ENCODE results near the gene DPPA5. TPM values are rescaled to one million over a fixed set of nuclear protein-coding genes. Genes with fewer than 3 reads are reported as not detected.

DPPA5 gene
- polyA plus RNA-seq, 1 donor (not counting 4 experiments of a cell fraction or from before 2014, with no cell fraction given), result not detected

- dilution Hi-C loops (cut with MboI; ENCODE audit: extremely low pct_ligation_motif_present, low sequenced_read_pairs), result no loop called here
- Histone ChIP-seq H3K4me3 (ENCODE audit: control insufficient read depth in 2 of 3, extremely low read depth in 1 of 3, insufficient read depth in 2 of 3, low read depth in 1 of 3, low read length in 3 of 3) (no peak overlapping the region), H3K9me3 (ENCODE audit: control insufficient read depth, low read depth, low read length) (no peaks in the 10 kb centered on the region), H3K79me2 (ENCODE audit: control insufficient read depth, insufficient read depth, low read length) (no peaks in the 10 kb centered on the region), H3K9ac (ENCODE audit: control insufficient read depth, extremely low read depth, insufficient read depth, low read length) (no peak overlapping the region), H3K9me1 (ENCODE audit: control insufficient read depth, extremely low read depth, insufficient read depth, low read length) (peaks cover 2% of the 10 kb centered on the region), H3K4me2 (ENCODE audit: control insufficient read depth, extremely low read depth, insufficient read depth, low read depth, low read length) (no peak overlapping the region), H4K20me1 (ENCODE audit: control insufficient read depth, extremely low read depth, insufficient read depth, low read length) (no peaks in the 10 kb centered on the region), H2AFZ (ENCODE audit: control insufficient read depth, low read length) (no peak overlapping the region), H3K27ac (ENCODE audit: control insufficient read depth, insufficient read depth, low read length) (no peak overlapping the region), H3K4me1 (ENCODE audit: control insufficient read depth, extremely low read depth, insufficient read depth, low read length) (no peaks in the 10 kb centered on the region), H3K36me3 (ENCODE audit: control insufficient read depth in 2 of 2, extremely low read depth in 1 of 2, insufficient read depth in 2 of 2, low read length in 2 of 2) (no peaks in the 10 kb centered on the region), H3K27me3 (ENCODE audit: control insufficient read depth, extremely low read depth, insufficient read depth, low read length) (no peaks in the 10 kb centered on the region)
- FAIRE-seq (no peak), DNase-seq (ENCODE audit: low read depth, low spot score) (no peak)
- TF ChIP-seq EZH2 (IDR thresholded peaks at IDR 0.05; ENCODE audit: low read length), result no peak
- TF ChIP-seq, protein P1, sequence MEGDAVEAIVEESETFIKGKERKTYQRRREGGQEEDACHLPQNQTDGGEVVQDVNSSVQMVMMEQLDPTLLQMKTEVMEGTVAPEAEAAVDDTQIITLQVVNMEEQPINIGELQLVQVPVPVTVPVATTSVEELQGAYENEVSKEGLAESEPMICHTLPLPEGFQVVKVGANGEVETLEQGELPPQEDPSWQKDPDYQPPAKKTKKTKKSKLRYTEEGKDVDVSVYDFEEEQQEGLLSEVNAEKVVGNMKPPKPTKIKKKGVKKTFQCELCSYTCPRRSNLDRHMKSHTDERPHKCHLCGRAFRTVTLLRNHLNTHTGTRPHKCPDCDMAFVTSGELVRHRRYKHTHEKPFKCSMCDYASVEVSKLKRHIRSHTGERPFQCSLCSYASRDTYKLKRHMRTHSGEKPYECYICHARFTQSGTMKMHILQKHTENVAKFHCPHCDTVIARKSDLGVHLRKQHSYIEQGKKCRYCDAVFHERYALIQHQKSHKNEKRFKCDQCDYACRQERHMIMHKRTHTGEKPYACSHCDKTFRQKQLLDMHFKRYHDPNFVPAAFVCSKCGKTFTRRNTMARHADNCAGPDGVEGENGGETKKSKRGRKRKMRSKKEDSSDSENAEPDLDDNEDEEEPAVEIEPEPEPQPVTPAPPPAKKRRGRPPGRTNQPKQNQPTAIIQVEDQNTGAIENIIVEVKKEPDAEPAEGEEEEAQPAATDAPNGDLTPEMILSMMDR (optimal IDR thresholded peaks at IDR 0.05 in 1 of 3, IDR thresholded peaks at IDR 0.05 in 1 of 3, conservative IDR thresholded peaks at IDR 0.05 in 1 of 3; ENCODE audit: extremely low read depth in 1 of 3, insufficient read depth in 2 of 3, low read length in 3 of 3), result no peak
Observed at GRCh38 chr6:73369157-73369556, 15.1 kb upstream of the DPPA5 start.

DNA sequence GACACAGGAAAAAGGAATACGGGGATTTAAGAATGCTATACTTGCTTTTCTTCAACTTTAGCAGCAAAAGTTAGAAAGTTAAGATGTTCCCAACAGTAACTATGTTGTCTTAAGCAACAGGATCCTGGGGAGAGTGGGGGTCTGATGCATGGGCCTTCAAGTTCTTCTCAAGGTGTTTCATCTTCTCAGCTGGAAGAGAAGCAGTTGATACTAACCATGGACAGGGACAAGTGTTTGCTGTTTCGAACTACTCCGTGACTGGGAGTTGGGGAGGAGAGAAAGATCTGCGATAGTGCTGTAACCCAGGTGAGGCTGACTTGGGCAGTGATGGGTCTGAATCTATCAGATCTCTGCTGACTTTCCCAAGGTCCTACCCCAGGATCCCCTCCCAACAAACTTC lies 14.6 kb upstream of the DPPA5 start:
- H3K9me1 ChIP-seq (ENCODE audit: control insufficient read depth, extremely low read depth, insufficient read depth, low read length), result peaks cover 2% of the 10 kb centered on the region
- H3K36me3 ChIP-seq (ENCODE audit: control insufficient read depth in 2 of 2, extremely low read depth in 1 of 2, insufficient read depth in 2 of 2, low read length in 2 of 2), result no peaks in the 10 kb centered on the region
- no peak for DNase-seq (ENCODE audit: low read depth, low spot score)
- no peak overlapping the region for H2AFZ ChIP-seq (ENCODE audit: control insufficient read depth, low read length)
- no peaks in the 10 kb centered on the region for H3K4me1 ChIP-seq (ENCODE audit: control insufficient read depth, extremely low read depth, insufficient read depth, low read length)
- H3K79me2 ChIP-seq (ENCODE audit: control insufficient read depth, insufficient read depth, low read length), result no peaks in the 10 kb centered on the region
- H3K9me3 ChIP-seq (ENCODE audit: control insufficient read depth, low read depth, low read length), result no peaks in the 10 kb centered on the region
- TF ChIP-seq, protein P1 (optimal IDR thresholded peaks at IDR 0.05 in 1 of 3, IDR thresholded peaks at IDR 0.05 in 1 of 3, conservative IDR thresholded peaks at IDR 0.05 in 1 of 3; ENCODE audit: extremely low read depth in 1 of 3, insufficient read depth in 2 of 3, low read length in 3 of 3), result no peak
- no peak for TF ChIP-seq EZH2 (IDR thresholded peaks at IDR 0.05; ENCODE audit: low read length)
- H3K4me3 ChIP-seq (ENCODE audit: control insufficient read depth in 2 of 3, extremely low read depth in 1 of 3, insufficient read depth in 2 of 3, low read depth in 1 of 3, low read length in 3 of 3), result no peak overlapping the region
- H3K4me2 ChIP-seq (ENCODE audit: control insufficient read depth, extremely low read depth, insufficient read depth, low read depth, low read length), result no peak overlapping the region
- dilution Hi-C loops (cut with MboI; ENCODE audit: extremely low pct_ligation_motif_present, low sequenced_read_pairs), result no loop called here
- no peak for FAIRE-seq
- H4K20me1 ChIP-seq (ENCODE audit: control insufficient read depth, extremely low read depth, insufficient read depth, low read length), result no peaks in the 10 kb centered on the region
- H3K27ac ChIP-seq (ENCODE audit: control insufficient read depth, insufficient read depth, low read length), result no peak overlapping the region
- H3K27me3 ChIP-seq (ENCODE audit: control insufficient read depth, extremely low read depth, insufficient read depth, low read length), result no peaks in the 10 kb centered on the region
- H3K9ac ChIP-seq (ENCODE audit: control insufficient read depth, extremely low read depth, insufficient read depth, low read length), result no peak overlapping the region

Data from keratinocyte (primary cell).